H1 (cell line): ENCODE data around the gene IFI44L. TPM values are rescaled to one million over a fixed set of nuclear protein-coding genes. Genes with fewer than 3 reads are reported as not detected.

Experiments
- CTCF ChIA-PET: fragments of 300-600 bp; sonication (Branson Sonifier 250); formaldehyde crosslinking; loops from one replicate; lab custom pipeline; 2021; ENCODE audit not compliant: partially characterized antibody; lab: Charles Lee
- POLR2A ChIA-PET: fragments of 300-600 bp; sonication (Branson Sonifier 250); formaldehyde crosslinking; loops from one replicate; lab custom pipeline; 2021; ENCODE audit warnings: inconsistent platforms; ENCODE audit not compliant: partially characterized antibody; lab: Charles Lee
- DNase-seq, 2 experiments: peaks; one replicate each; pipeline versions ENCODE4 v3.0.0 to v3.0.0-alpha.2; 2010 to 2022; ENCODE audit warnings: low spot score in 2 of 2, low read depth in 1 of 2, mixed read lengths in 1 of 2
- FAIRE-seq: peaks from 2 replicates; lab custom pipeline; 2011; peaks lifted over from hg19 to GRCh38; lab: Jason Lieb, UNC
- H2AFZ ChIP-seq: 2 replicates; pipeline ENCODE4 v1.8.1; 2012; ENCODE audit warnings: low read length, inconsistent platforms
- H2AK5ac ChIP-seq: 2 replicates; pipeline ENCODE4 v1.6.1; 2013; ENCODE audit warnings: low read depth, low read length
- H2BK120ac ChIP-seq: replicated peaks from 2 replicates; pipeline ENCODE3; 2013; ENCODE audit warnings: low read depth, low read length, inconsistent platforms
- H2BK12ac ChIP-seq: 2 replicates; pipeline ENCODE4 v1.6.1; 2013; ENCODE audit warnings: low read depth, low read length
- H2BK15ac ChIP-seq: 2 replicates; pipeline ENCODE4 v1.6.1; 2013; ENCODE audit warnings: low read length
- H2BK20ac ChIP-seq: 2 replicates; pipeline ENCODE4 v1.6.1; 2013; ENCODE audit warnings: low read length
- H2BK5ac ChIP-seq: 2 replicates; pipeline ENCODE4 v1.6.1; 2013; ENCODE audit warnings: low read depth, low read length
- H3K14ac ChIP-seq: 2 replicates; pipeline ENCODE4 v1.6.1; 2013; ENCODE audit warnings: inconsistent platforms; ENCODE audit not compliant: insufficient read length
- H3K18ac ChIP-seq: 2 replicates; pipeline ENCODE4 v1.6.1; 2013; ENCODE audit warnings: low read length; ENCODE audit errors: extremely low read depth
- H3K23ac ChIP-seq: 2 replicates; pipeline ENCODE4 v1.6.1; 2013; ENCODE audit warnings: inconsistent platforms; ENCODE audit not compliant: insufficient read length
- H3K23me2 ChIP-seq: 2 replicates; pipeline ENCODE4 v1.6.1; 2013; ENCODE audit warnings: low read depth, low read length
- H3K27ac ChIP-seq: 2 replicates; pipeline ENCODE4 v1.6.1; 2011; ENCODE audit warnings: low read depth, low read length, inconsistent platforms
- H3K27me3 ChIP-seq, 4 experiments: replicated peaks in 1 of 4; 1 replicate in 1 of 4; 2 replicates in 3 of 4; pipeline versions ENCODE4 v1.6.1 to v1.8.1; 2011 to 2013; ENCODE audit warnings: low read length in 3 of 4, mild to moderate bottlenecking in 3 of 4, inconsistent platforms in 2 of 4, mixed read lengths in 2 of 4, moderate library complexity in 1 of 4; ENCODE audit not compliant: control insufficient read depth in 3 of 4, insufficient read depth in 3 of 4; ENCODE audit errors: extremely low read depth in 1 of 4
- H3K36me3 ChIP-seq, 4 experiments: 2 replicates each; pipeline versions ENCODE4 v1.6.1 to v1.8.1; 2011 to 2013; ENCODE audit warnings: mild to moderate bottlenecking in 4 of 4, low read length in 3 of 4, moderate library complexity in 2 of 4, control low read depth in 1 of 4, inconsistent platforms in 1 of 4; ENCODE audit not compliant: insufficient read depth in 4 of 4, control insufficient read depth in 2 of 4
- H3K4ac ChIP-seq: replicated peaks from 2 replicates; pipeline ENCODE3; 2013; ENCODE audit warnings: low read length, low read depth, mixed read lengths, inconsistent platforms; ENCODE audit not compliant: insufficient read length
- H3K4me1 ChIP-seq, 4 experiments: replicated peaks in 1 of 4; 1 replicate in 1 of 4; 2 replicates in 3 of 4; pipeline versions ENCODE4 v1.6.1 to v1.8.1; 2011 to 2013; ENCODE audit warnings: low read length in 3 of 4, inconsistent platforms in 2 of 4, mixed read lengths in 1 of 4; ENCODE audit not compliant: insufficient read depth in 4 of 4, control insufficient read depth in 3 of 4
- H3K4me2 ChIP-seq, 2 experiments: 2 replicates each; pipeline versions ENCODE4 v1.6.1 to v1.8.1; 2011 to 2013; ENCODE audit warnings: low read depth in 2 of 2, low read length in 2 of 2, control low read depth in 1 of 2, inconsistent platforms in 1 of 2, mild to moderate bottlenecking in 1 of 2; ENCODE audit not compliant: insufficient read depth in 1 of 2
- H3K4me3 ChIP-seq, 4 experiments: fragments of 200-600, 300-600 bp in 1 of 4; sonication (generic), shearing (Covaris generic), sonication (Bioruptor Twin) in 1 of 4; 2 replicates each; pipeline versions ENCODE4 v1.5.1 to v1.8.1; 2011 to 2016; ENCODE audit warnings: low read length in 4 of 4, low read depth in 3 of 4, control low read depth in 2 of 4, inconsistent platforms in 2 of 4, mild to moderate bottlenecking in 2 of 4, mixed read lengths in 1 of 4, moderate library complexity in 1 of 4; ENCODE audit not compliant: insufficient read depth in 2 of 4; ENCODE audit errors: extremely low read depth in 1 of 4
- H3K56ac ChIP-seq: replicated peaks from 2 replicates; pipeline ENCODE3; 2013; ENCODE audit warnings: low read depth, mild to moderate bottlenecking, mixed read lengths, low read length, inconsistent platforms; ENCODE audit not compliant: insufficient read length
- H3K79me1 ChIP-seq: 2 replicates; pipeline ENCODE4 v1.6.1; 2013; ENCODE audit warnings: low read depth, low read length, control low read depth
- H3K79me2 ChIP-seq, 2 experiments: 2 replicates each; pipeline versions ENCODE4 v1.6.1 to v1.8.1; 2012 to 2013; ENCODE audit warnings: low read length in 2 of 2, mild to moderate bottlenecking in 2 of 2, inconsistent platforms in 1 of 2; ENCODE audit not compliant: insufficient read depth in 2 of 2, control insufficient read depth in 1 of 2
- H3K9ac ChIP-seq, 4 experiments: replicated peaks in 1 of 4; 1 replicate in 1 of 4; 2 replicates in 3 of 4; pipeline versions ENCODE4 v1.6.1 to v1.8.1; 2011 to 2013; ENCODE audit warnings: low read depth in 3 of 4, low read length in 3 of 4, control low read depth in 2 of 4, mild to moderate bottlenecking in 2 of 4, moderate library complexity in 2 of 4, inconsistent platforms in 1 of 4; ENCODE audit errors: extremely low read depth in 1 of 4
- H3K9me3 ChIP-seq, 2 experiments: 2 replicates each; pipeline versions ENCODE4 v1.6.1 to v1.8.1; 2012 to 2013; ENCODE audit warnings: mild to moderate bottlenecking in 2 of 2, moderate library complexity in 2 of 2, control low read depth in 1 of 2, inconsistent platforms in 1 of 2, low read depth in 1 of 2, low read length in 1 of 2, mixed read lengths in 1 of 2; ENCODE audit not compliant: insufficient read depth in 2 of 2
- H4K20me1 ChIP-seq, 2 experiments: replicated peaks in 1 of 2; 2 replicates each; pipeline versions ENCODE3 to v1.8.1; 2011 to 2013; ENCODE audit warnings: inconsistent platforms in 2 of 2, low read length in 2 of 2, mild to moderate bottlenecking in 1 of 2; ENCODE audit not compliant: insufficient read depth in 2 of 2, control insufficient read depth in 1 of 2
- H4K5ac ChIP-seq: 2 replicates; pipeline ENCODE4 v1.6.1; 2013; ENCODE audit warnings: low read length, low read depth, mixed read lengths, inconsistent platforms; ENCODE audit not compliant: insufficient read length
- H4K8ac ChIP-seq: 2 replicates; pipeline ENCODE4 v1.8.0; 2013; ENCODE audit warnings: mild to moderate bottlenecking, moderate library complexity, low read length, inconsistent platforms; ENCODE audit not compliant: insufficient read depth; ENCODE audit errors: extremely low read depth
- H4K91ac ChIP-seq: replicated peaks from 2 replicates; pipeline ENCODE3; 2013; ENCODE audit warnings: low read length, mixed read lengths, inconsistent platforms; ENCODE audit not compliant: insufficient read length
- CHD2 ChIP-seq: IDR thresholded peaks from 2 replicates; pipeline ENCODE4 v1.6.1; 2012; ENCODE audit warnings: low read length, improper control_type of control experiment
- whole genome bisulfite sequencing, 2 experiments: shearing (Covaris generic) in 1 of 2; methylation state at CpG; one replicate each; pipeline versions ENCODE4 v1.1.6 to v1.1.7; 2013 to 2015; ENCODE audit warnings: low lambda C conversion rate in 2 of 2, mixed read lengths in 2 of 2, inconsistent platforms in 1 of 2, low coverage in 1 of 2, missing lambda C conversion rate in 1 of 2; ENCODE audit not compliant: insufficient replicate concordance in 2 of 2, insufficient coverage in 1 of 2, insufficient read length in 1 of 2; ENCODE audit errors: extremely low coverage in 1 of 2, missing lambda C conversion rate in 1 of 2; 5-methylcytosine and 5-hydroxymethylcytosine counted together
- polyA plus RNA-seq, 7 experiments: library from polyadenylated mRNA; depleted of rRNA in 3 of 7; stranded (reverse) in 5 of 7; unstranded in 2 of 7; fragments of >200 nt in 5 of 7; fragments of 200-250 nt in 2 of 7; gene quantifications; 1 replicate in 5 of 7; 2 replicates in 1 of 7; 4 replicates in 1 of 7; pipeline versions ENCODE4 v1.2.1 to v1.2.3, GENCODE V29; 2011 to 2013; ENCODE audit warnings: missing spikeins in 2 of 7, mixed read lengths in 2 of 7
- total RNA-seq: library from RNA; stranded (reverse); fragmentation: NEBNext Ultra II Directional; extraction: Animal tissue kit (Norgen Biotek cat#: 25700); gene quantifications from 2 replicates; pipeline ENCODE4 v1.2.1, GENCODE V29; 2021

Gene IFI44L
- total and polyA plus RNA-seq, 2 of the 8 experiments (the other 6 are each of a cell fraction or from before 2014, with no cell fraction given): not detected

DNA sequence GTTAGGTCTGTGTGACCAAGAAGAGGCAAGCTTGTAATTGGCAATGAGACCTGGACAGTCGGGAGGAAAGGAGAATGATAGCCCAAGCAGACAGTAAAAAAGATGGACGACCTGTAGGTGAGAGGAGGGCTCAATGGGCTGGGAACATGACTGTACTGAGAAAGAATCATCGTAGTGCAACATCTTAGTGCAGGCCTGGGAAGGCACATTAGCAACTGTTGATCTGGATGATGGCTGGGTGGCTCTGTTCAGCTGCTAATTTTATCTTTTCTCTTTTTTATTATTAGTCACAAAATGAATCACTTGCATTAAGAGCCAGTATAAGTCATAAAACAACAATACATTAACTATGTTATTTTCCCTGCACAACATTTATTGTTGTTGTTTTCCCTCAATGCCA is 62.2 kb downstream of the IFI44L start:
- H2BK15ac ChIP-seq: no peak overlapping the region
- POLR2A ChIA-PET: no interaction called here

More for the DNA sequence above, 62.2 kb downstream of the IFI44L start:
- Histone ChIP-seq H4K8ac (no peak overlapping the region), H3K14ac (no peak overlapping the region), H2BK5ac (no peak overlapping the region), H3K4me2 (no peak overlapping the region), H4K20me1 (no peaks in the 10 kb centered on the region), H3K27ac (no peak overlapping the region), H3K4me1 (no peaks in the 10 kb centered on the region), H4K91ac (no peak overlapping the region), H3K27me3 (no peaks in the 10 kb centered on the region), H3K23ac (no peak overlapping the region), H3K4me3 (no peak overlapping the region), H2BK20ac (no peak overlapping the region), H2BK120ac (no peak overlapping the region), H3K18ac (no peak overlapping the region), H3K79me2 (no peaks in the 10 kb centered on the region), H3K9ac (no peak overlapping the region; a peak in 1 of 7 replicates), H4K5ac (no peak overlapping the region), H3K4ac (no peak overlapping the region), H3K9me3 (no peaks in the 10 kb centered on the region), H3K56ac (no peak overlapping the region), H2AK5ac (no peak overlapping the region), H3K79me1 (no peaks in the 10 kb centered on the region), H3K23me2 (no peaks in the 10 kb centered on the region), H3K36me3 (no peaks in the 10 kb centered on the region), H2BK12ac (no peak overlapping the region), H2AFZ (no peak overlapping the region)
- FAIRE-seq (no peak), DNase-seq (no peak)
- WGBS, 2 experiments: 78% methylated on average over 3 of the region's 3 CpGs; no CpG with 5 or more reads in 1 of the 2 experiments
- CTCF ChIA-PET: interaction anchor here (0.6 to 4.0 kb wide), 2 partner anchors 10 to 861 kb away, joined by 3 to 31 read pairs; no protein-coding TSS in a partner anchor
- TF ChIP-seq CHD2: no peak
